22Rv1 (cell line): ENCODE measurements around the gene TTF2.
"Not testable (repeated sequence)": the region's sequence is repeated elsewhere in the genome, so short reads cannot be mapped to it uniquely, and the experiment has no call there.

Experiments
- H3K27ac ChIP-seq: fragments of 450-650 bp; 2 replicates; pipeline ENCODE4 v1.5.1; 2017
- ZFX ChIP-seq: fragments of 450-650 bp; IDR thresholded peaks from 2 replicates; pipeline ENCODE4 v1.6.1; 2017; ENCODE audit warnings: antibody characterized with exemption, borderline replicate concordance
- TF ChIP-seq, protein P1 (sequence below): fragments of 450-650 bp; IDR thresholded peaks from 2 replicates; pipeline ENCODE4 v1.5.1; 2017; ENCODE audit warnings: mild to moderate bottlenecking

TTF2 gene

DNA sequence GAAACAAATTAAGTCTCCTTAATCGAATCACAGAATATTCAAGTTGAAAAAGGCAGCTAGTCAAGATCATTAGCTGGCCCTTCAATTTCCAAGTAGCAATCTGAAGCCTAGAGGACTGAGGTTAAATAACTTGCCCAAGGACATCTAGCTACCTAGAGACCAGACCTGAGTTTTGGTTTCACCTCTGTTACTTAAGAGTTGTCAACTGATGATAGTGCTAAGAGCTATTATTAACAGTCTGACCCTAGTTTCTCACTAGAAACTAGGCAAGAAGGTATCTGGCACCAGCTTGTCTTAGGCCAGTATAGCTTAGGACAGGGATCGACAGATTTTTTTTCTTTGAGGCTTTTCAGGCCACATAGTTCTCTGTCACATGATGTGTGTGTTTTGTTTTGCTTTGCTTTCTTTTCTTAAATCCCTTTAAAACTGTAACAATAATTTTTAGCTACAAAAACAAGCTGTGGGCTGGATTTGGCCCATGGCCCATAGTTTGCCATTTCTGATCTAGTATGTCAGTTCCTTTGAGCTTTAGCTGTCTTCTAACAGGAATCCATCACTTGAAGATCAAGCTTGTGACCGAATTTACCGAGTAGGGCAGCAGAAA, 38.3 kb downstream of the TTF2 start:
- TF ChIP-seq, protein P1, sequence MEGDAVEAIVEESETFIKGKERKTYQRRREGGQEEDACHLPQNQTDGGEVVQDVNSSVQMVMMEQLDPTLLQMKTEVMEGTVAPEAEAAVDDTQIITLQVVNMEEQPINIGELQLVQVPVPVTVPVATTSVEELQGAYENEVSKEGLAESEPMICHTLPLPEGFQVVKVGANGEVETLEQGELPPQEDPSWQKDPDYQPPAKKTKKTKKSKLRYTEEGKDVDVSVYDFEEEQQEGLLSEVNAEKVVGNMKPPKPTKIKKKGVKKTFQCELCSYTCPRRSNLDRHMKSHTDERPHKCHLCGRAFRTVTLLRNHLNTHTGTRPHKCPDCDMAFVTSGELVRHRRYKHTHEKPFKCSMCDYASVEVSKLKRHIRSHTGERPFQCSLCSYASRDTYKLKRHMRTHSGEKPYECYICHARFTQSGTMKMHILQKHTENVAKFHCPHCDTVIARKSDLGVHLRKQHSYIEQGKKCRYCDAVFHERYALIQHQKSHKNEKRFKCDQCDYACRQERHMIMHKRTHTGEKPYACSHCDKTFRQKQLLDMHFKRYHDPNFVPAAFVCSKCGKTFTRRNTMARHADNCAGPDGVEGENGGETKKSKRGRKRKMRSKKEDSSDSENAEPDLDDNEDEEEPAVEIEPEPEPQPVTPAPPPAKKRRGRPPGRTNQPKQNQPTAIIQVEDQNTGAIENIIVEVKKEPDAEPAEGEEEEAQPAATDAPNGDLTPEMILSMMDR, result no peak
- no peak for TF ChIP-seq ZFX
- no peak overlapping the region for H3K27ac ChIP-seq

GRCh38 chr1:117101334-117101733, 41.2 kb downstream of the TTF2 start:
- H3K27ac ChIP-seq, result no peak overlapping the region
- no peak for TF ChIP-seq ZFX
- TF ChIP-seq, protein P1, result no peak

DNA sequence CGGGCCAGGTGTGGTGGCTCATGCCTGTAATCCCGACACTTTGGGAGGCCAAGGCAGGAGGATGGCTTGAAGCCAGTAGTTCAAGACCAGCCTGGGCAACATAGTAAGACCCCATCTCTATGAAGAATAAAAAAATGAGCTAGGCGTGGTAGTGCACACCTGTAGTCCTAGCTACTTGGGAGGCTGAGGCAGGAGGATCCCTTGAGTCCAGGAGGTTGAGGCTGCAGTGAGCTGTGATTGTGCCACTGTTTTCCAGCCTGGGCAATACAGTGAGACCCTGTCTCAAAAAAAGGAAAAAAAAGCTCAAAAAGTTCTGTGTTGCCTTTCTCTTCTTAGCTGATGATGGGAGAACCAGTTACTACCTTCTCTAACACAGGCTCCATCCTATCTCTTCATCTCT, 41.7 kb downstream of the TTF2 start:
- not testable (repeated sequence) for H3K27ac ChIP-seq

GRCh38 chr1:117104986-117105385, 44.9 kb downstream of the TTF2 start:
- TF ChIP-seq, protein P1, result no peak
- TF ChIP-seq ZFX, result no peak
- H3K27ac ChIP-seq, result no peak overlapping the region

DNA sequence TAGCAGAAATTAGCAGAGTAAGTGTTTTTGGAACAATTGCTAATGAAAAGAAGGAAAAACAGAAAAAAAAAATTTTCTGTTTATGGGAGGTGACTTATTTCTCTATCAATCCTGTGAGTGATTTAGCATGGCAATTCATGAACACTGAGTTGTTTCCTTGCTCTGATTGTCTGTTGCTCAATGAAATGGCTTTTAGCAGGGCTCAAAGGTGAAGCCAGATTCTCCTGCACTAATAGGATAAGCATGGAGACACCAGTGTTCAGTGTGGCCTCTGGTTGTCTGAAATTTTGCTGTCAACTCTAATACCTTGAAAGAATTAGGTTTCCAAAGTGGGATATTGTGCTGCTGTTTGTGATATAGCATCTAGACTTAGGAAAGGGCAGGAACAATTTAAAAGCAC, 45.6 kb downstream of the TTF2 start:
- no peak overlapping the region for H3K27ac ChIP-seq
- TF ChIP-seq, protein P1, result no peak
- TF ChIP-seq ZFX, result no peak

DNA sequence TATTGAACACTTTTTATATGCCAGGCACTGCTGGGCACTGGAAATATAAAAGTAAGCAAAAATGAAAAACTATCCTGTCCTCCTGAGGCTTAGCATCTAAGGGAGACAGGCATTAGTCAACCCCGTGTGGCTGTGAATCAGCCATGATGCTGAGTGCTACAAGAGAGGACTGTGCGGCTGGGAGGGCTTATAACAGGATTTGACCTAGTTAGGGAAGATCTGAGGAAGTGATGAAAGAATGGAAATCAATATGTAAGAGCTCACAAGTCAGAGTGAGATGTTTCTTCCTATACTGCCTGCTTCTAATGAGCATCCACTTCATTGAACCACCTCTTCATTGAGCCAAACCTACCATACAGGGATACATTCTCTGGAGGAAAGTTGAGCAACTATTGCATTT, 46.4 kb downstream of the TTF2 start:
- TF ChIP-seq, protein P1, result no peak
- no peak for TF ChIP-seq ZFX
- no peak overlapping the region for H3K27ac ChIP-seq

GRCh38 chr1:117107364-117107763, 47.2 kb downstream of the TTF2 start:
- H3K27ac ChIP-seq, result no peak overlapping the region

More at GRCh38 chr1:117107364-117107763, 47.2 kb downstream of the TTF2 start:
- TF ChIP-seq, protein P1, result no peak
- TF ChIP-seq ZFX, result no peak
